Measurements from ENCODE around the gene PRMT9.

- TF ChIP-seq CTCF (IDR thresholded peaks at IDR 0.05) (no peak), EP300 (IDR thresholded peaks at IDR 0.05) (no peak), POLR2A (IDR thresholded peaks at IDR 0.05) (no peak), POLR2AphosphoS5 (IDR thresholded peaks at IDR 0.05) (no peak)
Measured at GRCh38 chr4:147639388-147639787, 44.6 kb downstream of the PRMT9 start.

Data from suprapubic skin (tissue), 4 donors.